Cardiac fibroblast (primary cell): Measurements from ENCODE around the gene FCRL6.

ENCODE experiments used
- DNase-seq, 2 donors: peaks; one replicate each; pipeline versions ENCODE4 v3.0.0 to v3.0.0-alpha.2; 2010; ENCODE audit warnings: low read depth in 2 of 2
- H3K4me3 ChIP-seq, 2 donors: replicated peaks in 1 of 2; 1 replicate in 1 of 2; 2 replicates in 1 of 2; pipeline ENCODE4 v1.5.1; 2011; ENCODE audit warnings: low read depth in 2 of 2, low read length in 2 of 2, mild to moderate bottlenecking in 2 of 2, moderate library complexity in 1 of 2
- CTCF ChIP-seq: IDR thresholded peaks from one replicate; pipeline ENCODE4 v1.5.1; 2011; ENCODE audit warnings: low read depth, mild to moderate bottlenecking, low read length, inconsistent platforms

FCRL6 gene

GRCh38 chr1:159839116-159839849 lies 37.1 kb downstream of the FCRL6 start:
- H3K4me3 ChIP-seq: no peak overlapping the region
- no peak for DNase-seq
- TF ChIP-seq CTCF: no peak

- H3K4me3 ChIP-seq: no peak overlapping the region
- no peak for TF ChIP-seq CTCF
- DNase-seq: no peak
These were observed 39.6 kb downstream of the FCRL6 start for GRCh38 chr1:159841749-159842148.

- DNase-seq: no peak
- TF ChIP-seq CTCF: no peak
These were observed 41.3 kb downstream of the FCRL6 start for GRCh38 chr1:159843459-159843858.

GRCh38 chr1:159845751-159846629 lies 43.8 kb downstream of the FCRL6 start:
- H3K4me3 ChIP-seq: no peak overlapping the region
- no peak for TF ChIP-seq CTCF
- DNase-seq: no peak

More at GRCh38 chr1:159843459-159843858, 41.3 kb downstream of the FCRL6 start:
- no peak overlapping the region for H3K4me3 ChIP-seq

GRCh38 chr1:159847231-159847630 lies 45.1 kb downstream of the FCRL6 start:
- DNase-seq: no peak
- TF ChIP-seq CTCF: no peak
- no peak overlapping the region for H3K4me3 ChIP-seq

GRCh38 chr1:159848326-159848725 lies 46.2 kb downstream of the FCRL6 start:
- no peak for DNase-seq
- no peak for TF ChIP-seq CTCF
- no peak overlapping the region for H3K4me3 ChIP-seq
